Iris pigment epithelial cell (primary cell): ENCODE data around the gene MTRF1.
"Not testable (repeated sequence)": the region's sequence is repeated elsewhere in the genome, so short reads cannot be mapped to it uniquely, and the experiment has no call there.

Experiments used
- DNase-seq: peaks from one replicate; pipeline ENCODE4 v3.0.0-alpha.2; 2011; ENCODE audit warnings: low read depth

MTRF1 gene

DNA sequence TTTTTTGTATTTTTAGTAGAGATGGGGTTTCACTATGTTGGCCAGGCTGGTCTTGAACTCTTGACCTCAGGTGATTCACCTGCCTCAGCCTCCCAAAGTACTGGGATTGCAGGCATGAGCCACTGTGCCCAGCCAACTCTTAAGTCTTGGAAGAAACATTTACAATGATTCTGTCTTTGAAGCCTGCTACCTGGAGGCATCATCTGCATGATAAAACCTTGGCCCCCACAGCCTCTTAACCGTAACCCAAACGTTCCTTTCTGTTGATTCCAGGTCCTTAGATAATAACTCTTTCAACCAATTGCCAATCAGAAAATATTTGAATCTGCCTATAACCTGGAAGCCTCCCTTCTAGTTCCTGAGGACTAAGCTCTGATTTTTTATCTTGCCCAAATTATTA is 15.8 kb upstream of the MTRF1 start:
- DNase-seq, result not testable (repeated sequence)

GRCh38 chr13:41276824-41277223 is 13.4 kb upstream of the MTRF1 start:
- no peak for DNase-seq

DNA sequence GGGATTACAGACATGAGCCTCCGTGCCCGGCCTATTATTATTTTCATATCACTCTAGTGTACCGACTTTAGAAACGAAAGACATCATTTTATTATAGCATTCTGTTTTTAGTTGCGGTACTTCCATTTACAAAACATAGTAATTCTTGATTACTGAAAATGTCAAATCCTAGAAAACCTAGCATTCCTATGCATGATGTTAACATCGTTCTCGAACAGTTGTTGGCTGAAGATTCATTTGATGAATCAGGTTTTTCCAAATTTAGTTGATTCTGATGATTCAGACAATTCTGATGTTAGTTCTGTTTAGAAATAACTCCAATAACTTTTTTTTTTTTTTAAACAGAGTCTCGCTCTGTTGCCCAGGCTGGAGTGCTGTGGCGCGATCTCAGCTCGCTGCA is 11.5 kb upstream of the MTRF1 start:
- DNase-seq, result peak; percentile 15

GRCh38 chr13:41273831-41274441 is 10.6 kb upstream of the MTRF1 start:
- no peak for DNase-seq

- no peak for DNase-seq
Observed at GRCh38 chr13:41271456-41272285, 8.3 kb upstream of the MTRF1 start.

GRCh38 chr13:41268764-41269163 is 5.4 kb upstream of the MTRF1 start:
- peak; percentile 17 for DNase-seq

GRCh38 chr13:41267106-41267505 is 3.7 kb upstream of the MTRF1 start:
- DNase-seq, result peak; percentile 48

DNA sequence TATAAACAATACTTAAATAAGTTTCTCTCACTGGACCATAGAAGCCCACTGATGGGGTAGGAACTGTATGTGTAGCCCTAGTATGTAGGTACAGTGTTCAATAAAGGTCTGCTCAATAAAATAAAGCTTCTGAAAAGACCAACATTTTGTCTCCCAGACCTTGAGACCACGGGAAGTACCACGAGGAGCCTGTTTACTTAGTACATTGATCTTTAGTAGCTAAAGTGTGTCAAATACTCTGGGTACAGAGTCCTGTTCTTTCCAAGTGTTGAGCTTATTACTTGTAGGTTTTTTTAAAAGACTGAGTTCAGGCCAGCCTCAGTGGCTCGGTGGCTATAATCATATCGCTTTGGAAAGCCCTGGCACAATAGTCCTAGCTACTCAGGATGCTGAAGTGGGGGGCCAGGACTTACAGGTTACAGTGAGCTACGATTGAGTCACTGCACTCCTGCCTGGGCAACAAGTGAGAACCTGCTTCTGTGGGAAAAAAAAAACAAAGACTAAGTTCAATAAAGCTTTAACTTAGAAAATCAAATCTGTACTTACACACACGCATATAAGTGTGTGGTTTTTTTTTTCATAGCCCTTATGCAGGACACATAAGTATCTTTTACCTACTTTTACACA is 3.4 kb downstream of the MTRF1 start:
- no peak for DNase-seq

DNA sequence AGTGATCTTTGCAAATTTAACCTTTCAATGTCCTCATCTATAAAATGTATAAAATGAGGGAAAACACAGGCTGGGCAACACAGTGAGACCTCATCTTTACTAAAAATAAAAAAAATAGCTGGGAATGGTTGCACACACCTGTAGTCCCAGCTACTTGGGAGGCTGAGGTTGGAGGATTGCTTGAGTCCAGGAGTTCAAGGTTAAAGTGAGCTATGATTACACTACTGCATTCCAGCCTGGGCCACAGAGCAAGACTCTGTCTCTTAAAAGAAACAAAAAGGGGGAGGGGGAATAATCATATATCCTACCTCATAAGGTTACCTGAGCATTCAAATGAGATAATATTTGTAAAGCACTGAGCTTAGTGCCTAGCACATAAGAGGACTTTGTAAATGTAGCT is 5.8 kb downstream of the MTRF1 start:
- no peak for DNase-seq

- DNase-seq, result no peak
Observed at GRCh38 chr13:41254902-41255301, 8.5 kb downstream of the MTRF1 start.

GRCh38 chr13:41250993-41251392 is 12.4 kb downstream of the MTRF1 start:
- DNase-seq, result no peak

DNA sequence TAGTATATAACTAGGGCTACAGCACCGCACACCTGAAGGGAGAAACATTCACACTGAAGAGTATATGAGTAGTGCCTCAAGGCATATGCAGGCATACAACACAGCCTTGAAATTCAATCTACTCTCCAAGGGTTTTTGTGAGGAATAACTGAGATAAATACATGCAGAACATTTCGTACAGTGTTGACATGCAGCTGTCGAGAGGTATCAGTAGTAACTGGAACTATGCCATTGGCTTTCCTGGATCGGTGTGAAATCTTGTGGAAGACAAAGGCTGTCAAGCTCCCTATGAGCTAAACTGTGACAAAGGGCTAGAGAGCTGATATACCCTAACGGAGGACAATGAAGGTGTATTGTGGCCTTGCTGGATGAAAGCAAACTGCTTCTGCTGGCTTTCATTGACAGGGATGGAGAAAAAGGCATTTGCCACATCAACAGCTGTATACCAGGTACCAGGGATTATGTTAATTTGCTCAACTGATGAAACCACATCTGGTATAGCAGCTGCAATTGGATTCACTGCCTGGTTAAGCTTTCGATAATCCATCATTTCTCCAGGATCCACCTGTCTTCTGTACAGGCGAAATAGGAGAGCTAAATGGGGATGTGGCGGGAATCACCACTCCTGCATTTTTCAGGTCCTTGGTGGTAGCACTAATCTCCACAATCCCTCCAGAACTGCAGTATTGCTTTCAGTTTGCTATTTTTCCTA is 16.3 kb downstream of the MTRF1 start:
- no peak for DNase-seq

- DNase-seq, result peak; percentile 61
Observed at GRCh38 chr13:41244556-41244955, 18.8 kb downstream of the MTRF1 start.

DNA sequence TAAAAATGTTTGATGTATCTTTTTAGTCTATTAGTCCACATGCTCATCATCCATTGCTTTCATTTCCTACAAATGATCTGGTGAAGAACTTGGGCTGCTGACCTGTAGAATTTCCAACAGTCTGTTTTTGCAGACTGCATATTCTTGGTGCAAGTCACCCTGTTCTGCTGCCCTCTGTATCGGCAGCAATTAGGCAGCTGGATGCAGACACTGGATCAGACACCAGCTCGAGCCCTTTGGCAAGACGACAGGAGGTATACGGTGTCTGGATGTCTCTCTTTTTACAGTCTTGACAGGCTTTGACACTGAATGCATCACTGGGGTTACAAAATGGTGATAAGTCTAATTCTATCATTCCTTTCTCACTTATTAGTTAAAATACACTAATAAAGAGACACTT is 21.8 kb downstream of the MTRF1 start:
- no peak for DNase-seq

DNA sequence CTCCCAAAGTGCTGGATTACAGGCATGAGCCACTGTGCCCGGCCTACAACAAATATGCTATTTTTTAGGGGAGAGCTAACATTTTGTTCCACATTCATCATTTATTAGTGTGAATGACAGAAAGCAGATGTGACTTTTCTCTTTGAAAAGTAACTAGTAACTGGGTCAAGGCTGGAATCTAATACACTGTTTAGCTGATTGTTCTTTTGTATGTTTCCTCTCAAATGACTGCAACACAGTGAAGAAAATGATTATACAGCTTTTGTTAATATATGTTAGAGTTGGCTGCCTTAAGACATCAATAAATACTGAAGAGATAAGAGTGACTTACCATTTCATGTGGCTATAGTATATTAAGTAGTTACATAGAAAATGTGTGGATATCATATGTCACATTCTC is 27.0 kb downstream of the MTRF1 start:
- DNase-seq, result no peak

DNA sequence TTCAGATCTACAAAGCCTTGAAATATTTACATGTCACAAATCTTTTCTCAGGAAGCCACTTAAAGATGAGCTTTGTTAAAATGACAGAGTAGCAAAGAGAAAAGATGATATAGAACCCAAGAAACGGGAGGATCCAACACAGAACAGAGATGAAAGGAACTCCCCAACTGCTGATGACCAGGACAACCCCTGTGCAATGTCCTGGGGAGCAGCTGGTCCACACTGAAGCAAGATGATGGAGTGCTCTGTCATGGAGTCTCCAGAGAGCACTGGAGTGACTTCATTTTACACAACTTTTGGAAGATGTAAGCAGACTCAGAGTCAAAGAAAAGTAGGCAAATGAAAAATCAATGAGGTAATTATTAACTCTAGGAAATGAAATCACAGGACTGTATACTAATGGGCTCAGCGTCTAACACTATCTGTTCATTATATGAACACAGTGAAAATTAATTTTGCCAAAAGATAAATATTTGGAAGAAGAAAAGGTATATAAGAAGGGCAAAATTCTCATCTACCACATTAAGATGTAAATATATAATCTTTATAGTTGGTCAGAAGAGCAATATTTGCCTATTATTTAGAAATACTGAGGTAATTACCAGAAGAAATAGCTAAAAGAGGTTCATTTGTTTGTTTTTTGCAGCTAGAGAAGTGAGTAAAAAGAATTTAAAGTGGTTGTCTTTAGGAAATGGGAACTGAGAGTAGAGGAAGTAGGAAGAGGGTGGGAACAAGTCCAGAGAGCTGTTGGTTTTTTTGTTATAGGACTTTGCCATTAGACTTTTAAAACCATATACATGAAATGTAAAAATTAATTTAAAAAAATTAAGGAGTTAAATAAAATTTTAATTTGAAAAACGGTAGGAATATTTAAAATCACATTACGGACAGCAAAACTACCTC is 30.5 kb downstream of the MTRF1 start:
- no peak for DNase-seq

DNA sequence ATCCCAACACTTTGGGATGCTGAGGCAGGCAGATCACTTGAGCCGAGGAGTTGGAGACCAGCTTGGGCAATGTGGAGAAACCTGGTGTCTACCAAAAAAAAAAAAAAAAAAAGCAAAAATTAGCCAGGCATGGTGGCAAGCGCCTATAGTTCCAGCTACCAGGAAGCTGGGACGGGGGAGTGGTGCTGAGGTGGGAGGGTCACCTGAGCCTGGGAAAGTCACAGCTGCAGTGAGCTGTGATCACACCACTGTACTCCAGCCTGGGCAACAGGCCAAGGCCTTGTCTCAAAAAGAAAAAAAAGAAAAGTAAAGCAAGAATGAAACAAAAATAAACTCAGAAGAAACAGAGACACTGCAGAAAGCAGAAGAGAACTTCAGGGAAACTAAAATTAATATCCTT is 31.6 kb downstream of the MTRF1 start:
- DNase-seq, result peak; percentile 41

GRCh38 chr13:41231025-41231677 is 32.2 kb downstream of the MTRF1 start:
- no peak for DNase-seq

- no peak for DNase-seq
Observed at GRCh38 chr13:41229356-41229755, 34.0 kb downstream of the MTRF1 start.

GRCh38 chr13:41224113-41225110 is 39.0 kb downstream of the MTRF1 start:
- peak; percentile 86 for DNase-seq
